B cell (primary cell): ENCODE measurements around the gene ZNF521. TPM values are rescaled to one million over a fixed set of nuclear protein-coding genes. Genes with fewer than 3 reads are reported as not detected.

Source experiments
- ATAC-seq: fragments of 200-7000 bp; cut with Tn5 transposase; one replicate; pipeline ENCODE4 v1.10.0; 2021; ENCODE audit warnings: low read depth, mild to moderate bottlenecking, moderate number of reproducible peaks, moderate library complexity
- CTCF ChIA-PET: fragments of 350-600 bp; sonication (Branson Sonifier 250); formaldehyde crosslinking; loops from one replicate; lab custom pipeline; 2021; ENCODE audit warnings: antibody characterized with exemption, inconsistent platforms; lab: Charles Lee
- POLR2A ChIA-PET: fragments of 350-600 bp; sonication (Branson Sonifier 250); formaldehyde crosslinking; loops from one replicate; lab custom pipeline; 2021; ENCODE audit warnings: antibody characterized with exemption; lab: Charles Lee
- DNase-seq: peaks from one replicate; pipeline ENCODE4 v3.0.0; 2013
- H2AFZ ChIP-seq: 2 replicates; pipeline ENCODE4 v1.6.1; 2012; ENCODE audit warnings: mild to moderate bottlenecking, low read depth, low read length; ENCODE audit not compliant: insufficient read depth, poor library complexity, severe bottlenecking
- H3K27ac ChIP-seq, 2 donors: 1 replicate in 1 of 2; 2 replicates in 1 of 2; pipeline ENCODE4 v1.5.1; 2012 to 2013; ENCODE audit warnings: low read length in 2 of 2, mild to moderate bottlenecking in 2 of 2, moderate library complexity in 1 of 2
- H3K27me3 ChIP-seq, 4 experiments: fragments of 200-600 bp in 1 of 4; sonication (generic) in 1 of 4; replicated peaks in 1 of 4; 1 replicate in 2 of 4; 2 replicates in 2 of 4; pipeline versions ENCODE4 v1.6.1 to v1.7.0; 2013 to 2016; ENCODE audit warnings: low read length in 3 of 4, mild to moderate bottlenecking in 2 of 4, mixed read lengths in 1 of 4, moderate library complexity in 1 of 4; ENCODE audit not compliant: insufficient read depth in 4 of 4, control insufficient read depth in 3 of 4; ENCODE audit errors: control extremely low read depth in 1 of 4
- H3K36me3 ChIP-seq, 2 experiments: replicated peaks in 1 of 2; 1 replicate in 1 of 2; 2 replicates in 1 of 2; pipeline versions ENCODE4 v1.6.1 to v1.7.1; 2013; ENCODE audit warnings: low read length in 1 of 2; ENCODE audit not compliant: insufficient read depth in 2 of 2, control insufficient read depth in 1 of 2; ENCODE audit errors: control extremely low read depth in 1 of 2, extremely low read depth in 1 of 2
- H3K4me1 ChIP-seq, 2 donors: fragments of 200-600 bp in 1 of 2; sonication (generic) in 1 of 2; 1 replicate in 1 of 2; 2 replicates in 1 of 2; pipeline versions ENCODE4 v1.5.1 to v1.6.1; 2013 to 2017; ENCODE audit warnings: low read length in 2 of 2; ENCODE audit not compliant: control insufficient read depth in 2 of 2, insufficient read depth in 2 of 2
- H3K4me2 ChIP-seq: replicated peaks from 2 replicates; pipeline ENCODE3; 2012; ENCODE audit warnings: mild to moderate bottlenecking, low read depth, low read length; ENCODE audit not compliant: poor library complexity, severe bottlenecking
- H3K4me3 ChIP-seq, 5 experiments: fragments of 200-600 bp in 1 of 5; sonication (generic) in 1 of 5; 1 replicate in 3 of 5; 2 replicates in 2 of 5; pipeline versions ENCODE4 v1.5.1 to v1.7.0; 2011 to 2016; ENCODE audit warnings: low read length in 4 of 5, mild to moderate bottlenecking in 4 of 5, low read depth in 2 of 5, control low read depth in 1 of 5, moderate library complexity in 1 of 5; ENCODE audit not compliant: insufficient read depth in 1 of 5; ENCODE audit errors: control extremely low read depth in 1 of 5, extremely low read depth in 1 of 5
- H3K79me2 ChIP-seq: fragments of 200-600 bp; sonication (generic); one replicate; pipeline ENCODE4 v1.6.0; 2016; ENCODE audit warnings: low read length; ENCODE audit not compliant: control insufficient read depth, insufficient read depth
- H3K9ac ChIP-seq: fragments of 200-600 bp; sonication (generic); 2 replicates; pipeline ENCODE4 v1.6.1; 2017; ENCODE audit warnings: mild to moderate bottlenecking, low read length, moderate library complexity
- H3K9me3 ChIP-seq, 3 donors: one replicate each; pipeline versions ENCODE4 v1.6.1 to v1.7.1; 2013; ENCODE audit warnings: low read length in 2 of 3; ENCODE audit not compliant: control insufficient read depth in 2 of 3, insufficient read depth in 1 of 3; ENCODE audit errors: control extremely low read depth in 1 of 3
- H4K20me1 ChIP-seq: 2 replicates; pipeline ENCODE4 v1.6.0; 2012; ENCODE audit warnings: mild to moderate bottlenecking, low read length; ENCODE audit not compliant: insufficient read depth, control insufficient read depth, poor library complexity, severe bottlenecking
- H3K27ac Mint-ChIP-seq: one replicate; pipeline ENCODE4 v1.8.0; 2021; ENCODE audit warnings: mixed read lengths
- H3K27me3 Mint-ChIP-seq: one replicate; pipeline ENCODE4 v1.8.0; 2021; ENCODE audit warnings: mixed read lengths
- H3K4me1 Mint-ChIP-seq: one replicate; pipeline ENCODE4 v1.8.0; 2021; ENCODE audit warnings: mixed read lengths
- H3K4me3 Mint-ChIP-seq: one replicate; pipeline ENCODE4 v1.8.0; 2021; ENCODE audit warnings: mixed read lengths
- H3K9me3 Mint-ChIP-seq: one replicate; pipeline ENCODE4 v1.8.0; 2022; ENCODE audit warnings: mixed read lengths; ENCODE audit not compliant: insufficient read depth
- CTCF ChIP-seq: fragments of 200-600 bp; IDR thresholded peaks from one replicate; pipeline ENCODE4 v1.8.0; 2022; ENCODE audit warnings: antibody characterized with exemption, mild to moderate bottlenecking
- EZH2 ChIP-seq: IDR thresholded peaks from 2 replicates; pipeline ENCODE4 v1.6.1; 2012; ENCODE audit warnings: borderline replicate concordance, low read depth, mild to moderate bottlenecking, moderate library complexity, low read length; ENCODE audit not compliant: insufficient read depth, poor library complexity, severe bottlenecking
- WGBS: methylation state at CpG from one replicate; pipeline ENCODE4 v1.1.5; 2013; ENCODE audit warnings: missing lambda C conversion rate; ENCODE audit not compliant: insufficient coverage; 5-methylcytosine and 5-hydroxymethylcytosine counted together
- intact Hi-C: fragments of 100-400 bp; cut with micrococcal nuclease; formaldehyde crosslinking; loops from one replicate; pipeline ENCODE4 v1.10.0; 2022
- polyA plus RNA-seq: library from polyadenylated mRNA; depleted of rRNA; stranded (reverse); fragments of >200 nt; gene quantifications from 2 replicates; pipeline ENCODE4 v1.2.3, GENCODE V29; 2012
- total RNA-seq, 2 donors: library from RNA; stranded (reverse); fragments of 120-200 nt in 1 of 2; gene quantifications; 1 replicate in 1 of 2; 2 replicates in 1 of 2; pipeline versions ENCODE4 v1.2.3 to v1.2.4, GENCODE V29; 2013 to 2022

Gene ZNF521
- total and polyA plus RNA-seq, 2 donors (not counting 1 experiment from before 2014, with no cell fraction given) = 0.04 to 9.0 TPM

- Histone ChIP-seq H2AFZ (no peak overlapping the region), H3K36me3 (no peaks in the 10 kb centered on the region), H3K4me1 (no peaks in the 10 kb centered on the region), H3K27me3 (no peaks in the 10 kb centered on the region), H3K27ac (no peak overlapping the region), H3K4me3 (no peak overlapping the region), H3K4me2 (no peak overlapping the region), H4K20me1 (no peaks in the 10 kb centered on the region), H3K79me2 (no peaks in the 10 kb centered on the region), H3K9ac (no peak overlapping the region), H3K9me3 (no peaks in the 10 kb centered on the region)
- ChIA-PET CTCF (no interaction called here), POLR2A (no interaction called here)
- DNase-seq (no peak), ATAC-seq (no peak)
- no peak overlapping the region for H3K27ac Mint-ChIP-seq
- WGBS = 91% methylated on average over 3 of the region's 5 CpGs
- no peaks in the 10 kb centered on the region for H3K9me3 Mint-ChIP-seq
- TF ChIP-seq EZH2 (no peak), CTCF (no peak)
- H3K4me3 Mint-ChIP-seq = no peak overlapping the region
- no peaks in the 10 kb centered on the region for H3K4me1 Mint-ChIP-seq
- intact Hi-C loops = no loop called here
- peaks cover 4% of the 10 kb centered on the region for H3K27me3 Mint-ChIP-seq
Measured at GRCh38 chr18:25147877-25148488, 204.0 kb downstream of the ZNF521 start.

GRCh38 chr18:25146512-25146910 lies 205.5 kb downstream of the ZNF521 start:
- Mint-ChIP-seq H3K4me3 (no peak overlapping the region), H3K27ac (no peak overlapping the region), H3K4me1 (no peaks in the 10 kb centered on the region), H3K27me3 (peaks cover 4% of the 10 kb centered on the region), H3K9me3 (no peaks in the 10 kb centered on the region)
- Histone ChIP-seq H3K27me3 (no peaks in the 10 kb centered on the region), H3K9me3 (no peaks in the 10 kb centered on the region), H3K27ac (no peak overlapping the region), H4K20me1 (no peaks in the 10 kb centered on the region), H3K9ac (no peak overlapping the region), H3K79me2 (no peaks in the 10 kb centered on the region), H3K36me3 (no peaks in the 10 kb centered on the region), H3K4me3 (no peak overlapping the region), H3K4me1 (no peaks in the 10 kb centered on the region), H2AFZ (no peak overlapping the region), H3K4me2 (no peak overlapping the region)
- ATAC-seq (no peak), DNase-seq (no peak)
- POLR2A ChIA-PET = no interaction called here
- WGBS = no CpG with 5 or more reads among the region's 2 CpGs
- intact Hi-C loops = no loop called here
- TF ChIP-seq CTCF = no peak
- TF ChIP-seq EZH2 = no peak
- CTCF ChIA-PET = no interaction called here
